Stimulated activated CD4-positive, alpha-beta T cell treated with anti-CD3 and anti-CD28 coated beads, Interleukin-12 subunit alpha, Interleukin-12 subunit beta, amount 100 ng/mL, for 4 hours (primary cell): Measurements from ENCODE around the gene KLHL6.
"Not testable (repeated sequence)": the region's sequence is repeated elsewhere in the genome, so short reads cannot be mapped to it uniquely, and the experiment has no call there.

ENCODE experiments used
- DNase-seq: peaks from one replicate; pipeline ENCODE4 v3.0.0-alpha.2; 2020

Gene KLHL6, protein sequence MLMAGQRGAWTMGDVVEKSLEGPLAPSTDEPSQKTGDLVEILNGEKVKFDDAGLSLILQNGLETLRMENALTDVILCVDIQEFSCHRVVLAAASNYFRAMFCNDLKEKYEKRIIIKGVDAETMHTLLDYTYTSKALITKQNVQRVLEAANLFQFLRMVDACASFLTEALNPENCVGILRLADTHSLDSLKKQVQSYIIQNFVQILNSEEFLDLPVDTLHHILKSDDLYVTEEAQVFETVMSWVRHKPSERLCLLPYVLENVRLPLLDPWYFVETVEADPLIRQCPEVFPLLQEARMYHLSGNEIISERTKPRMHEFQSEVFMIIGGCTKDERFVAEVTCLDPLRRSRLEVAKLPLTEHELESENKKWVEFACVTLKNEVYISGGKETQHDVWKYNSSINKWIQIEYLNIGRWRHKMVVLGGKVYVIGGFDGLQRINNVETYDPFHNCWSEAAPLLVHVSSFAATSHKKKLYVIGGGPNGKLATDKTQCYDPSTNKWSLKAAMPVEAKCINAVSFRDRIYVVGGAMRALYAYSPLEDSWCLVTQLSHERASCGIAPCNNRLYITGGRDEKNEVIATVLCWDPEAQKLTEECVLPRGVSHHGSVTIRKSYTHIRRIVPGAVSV

GRCh38 chr3:183555541-183556081 lies at the start of gene KLHL6:
Gene KLHL6, minus strand, starts transcription at chr3:183555706. Its CDS starts 53 bp downstream, at chr3:183555653.
- DNase-seq, result peak; percentile 61

DNA sequence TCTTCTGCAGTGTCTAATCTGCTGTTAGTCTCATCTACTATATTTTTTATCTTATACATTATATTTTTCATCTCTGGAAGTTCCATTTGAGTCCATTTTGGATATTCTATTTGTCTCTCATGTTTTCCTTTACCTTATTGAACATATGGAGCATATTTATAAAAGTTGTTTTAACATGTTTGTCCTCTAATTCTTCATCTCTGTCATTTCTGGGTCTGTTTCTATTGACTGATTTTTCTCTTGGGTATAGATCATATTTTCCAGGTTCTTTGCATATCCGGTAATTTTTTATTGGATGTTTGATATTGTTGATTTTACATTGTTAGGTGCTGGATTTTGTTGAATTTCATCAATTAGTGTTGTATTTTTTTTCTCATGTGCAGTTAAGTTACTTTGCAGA lies 42.5 kb upstream of the KLHL6 start:
- DNase-seq, result no peak

DNA sequence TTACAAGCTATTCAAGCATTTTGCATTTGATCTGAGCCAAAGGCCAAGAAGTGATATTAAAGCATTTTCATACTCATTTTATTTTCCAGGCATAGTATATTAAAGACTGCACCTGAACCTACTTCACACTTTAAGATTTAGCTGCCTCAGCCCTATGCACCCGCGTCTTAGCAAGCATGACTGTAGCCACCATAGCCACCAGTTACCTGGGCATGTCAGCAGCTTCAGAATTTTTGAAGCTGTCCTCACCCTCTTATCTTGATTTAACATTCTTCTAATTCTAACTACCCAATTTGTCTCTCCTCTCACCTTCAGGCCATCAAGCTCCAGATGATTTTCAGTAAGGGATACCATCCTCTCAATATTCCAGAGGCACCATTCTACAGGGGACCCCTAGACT lies 39.1 kb upstream of the KLHL6 start:
- no peak for DNase-seq

- no peak for DNase-seq
Observed at GRCh38 chr3:183592821-183593220, 37.3 kb upstream of the KLHL6 start.

DNA sequence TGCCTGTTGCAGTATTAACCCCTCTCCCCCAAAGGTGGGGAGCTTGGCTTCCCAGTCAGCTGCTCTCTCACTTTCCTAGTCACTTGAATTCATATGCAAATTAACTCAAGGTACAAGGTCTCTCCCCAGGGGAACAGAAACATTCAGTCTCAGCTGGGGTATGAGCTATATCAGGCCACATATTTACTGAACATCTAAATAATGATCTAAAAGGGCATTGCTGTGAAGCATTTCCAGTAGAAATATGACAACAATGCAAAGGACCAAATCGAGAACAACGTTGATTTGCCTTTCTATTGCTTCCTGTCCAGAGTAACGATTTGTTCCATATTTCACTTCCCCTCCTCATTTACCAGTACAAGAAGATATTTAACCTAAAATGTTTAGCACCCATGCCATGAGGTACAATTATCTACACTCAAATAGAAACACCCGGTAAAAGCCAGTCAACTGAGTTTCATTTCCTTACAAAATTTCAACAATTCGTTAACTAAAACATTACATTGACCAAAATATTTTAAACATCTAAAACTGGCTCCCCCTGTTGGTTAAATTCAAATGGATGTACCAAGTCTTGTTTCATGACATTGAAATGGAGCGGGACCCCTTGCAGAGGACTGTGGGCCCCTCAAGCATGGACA lies 36.5 kb upstream of the KLHL6 start:
- no peak for DNase-seq

- DNase-seq, result no peak
Observed at GRCh38 chr3:183590442-183590841, 34.9 kb upstream of the KLHL6 start.

DNA sequence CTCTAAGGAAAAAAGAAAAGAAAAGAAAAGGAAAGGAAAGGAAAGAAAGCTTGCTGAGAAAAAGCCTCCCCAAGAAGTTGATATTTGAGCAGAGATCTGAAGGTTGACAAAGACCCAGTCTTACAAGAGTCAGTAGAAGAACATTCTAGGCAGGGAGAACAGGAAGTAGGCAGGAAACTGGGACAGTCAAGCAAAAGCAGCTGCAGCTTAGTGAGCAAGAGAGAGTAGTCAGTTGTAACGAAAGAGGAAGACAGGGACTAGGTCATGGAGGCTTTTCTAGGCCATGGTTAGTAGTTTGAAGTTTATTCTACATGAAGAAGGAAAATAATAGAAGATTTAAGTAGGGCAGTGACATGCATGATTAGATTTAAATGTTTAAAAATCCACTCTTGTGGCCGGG lies 31.8 kb upstream of the KLHL6 start:
- no peak for DNase-seq

- no peak for DNase-seq
Observed at GRCh38 chr3:183586477-183586876, 31.0 kb upstream of the KLHL6 start.

DNA sequence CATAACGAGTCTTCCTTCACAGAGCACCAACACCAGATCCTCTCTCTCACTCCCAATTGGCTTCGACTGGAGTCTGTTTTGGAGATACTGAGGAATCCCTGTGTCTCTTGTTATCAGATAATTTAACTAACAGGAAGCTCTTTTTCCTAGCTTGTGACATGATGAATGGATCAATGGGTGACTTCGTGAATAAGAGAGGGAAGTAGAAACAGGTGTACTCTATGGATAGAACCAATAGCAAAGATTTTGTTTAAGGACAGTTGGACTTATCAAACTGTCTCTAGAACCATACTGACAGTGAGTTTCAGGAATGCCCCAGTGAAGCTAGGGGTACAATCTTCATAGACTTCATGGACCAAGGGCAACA lies 29.4 kb upstream of the KLHL6 start:
- no peak for DNase-seq

DNA sequence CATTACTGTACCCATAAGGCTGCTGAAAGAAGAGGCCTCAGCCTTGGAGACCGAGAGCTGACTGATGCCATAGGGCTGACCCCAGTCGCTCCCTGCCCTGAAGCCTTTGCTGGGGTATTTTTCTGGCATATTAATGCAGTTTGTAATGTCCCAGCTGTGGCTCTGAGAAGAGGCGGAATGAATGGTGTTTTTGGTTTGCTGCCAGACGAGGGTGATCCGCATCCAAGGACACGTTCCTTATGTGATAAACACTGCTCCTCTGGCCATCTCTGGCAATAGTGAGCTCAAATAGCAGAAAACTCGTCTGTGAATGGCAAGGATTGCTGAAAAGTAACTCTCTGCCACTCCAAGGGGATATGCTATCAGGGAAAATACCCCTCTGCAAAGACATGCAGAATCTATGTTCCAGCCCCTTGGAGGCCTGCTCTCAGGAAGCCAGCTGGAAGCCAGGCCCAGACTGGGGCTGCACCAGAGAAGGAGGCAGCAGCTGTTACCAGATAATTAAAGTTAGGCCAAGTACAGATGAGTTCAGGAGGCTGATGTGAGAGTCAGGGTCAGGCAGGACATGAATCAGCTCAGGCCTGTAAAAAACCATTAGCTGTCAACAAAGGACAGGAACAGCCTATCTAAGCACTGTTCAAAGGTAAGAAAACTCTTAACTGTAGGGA lies 28.9 kb upstream of the KLHL6 start:
- no peak for DNase-seq

GRCh38 chr3:183583331-183584245 lies 28.1 kb upstream of the KLHL6 start:
- no peak for DNase-seq

DNA sequence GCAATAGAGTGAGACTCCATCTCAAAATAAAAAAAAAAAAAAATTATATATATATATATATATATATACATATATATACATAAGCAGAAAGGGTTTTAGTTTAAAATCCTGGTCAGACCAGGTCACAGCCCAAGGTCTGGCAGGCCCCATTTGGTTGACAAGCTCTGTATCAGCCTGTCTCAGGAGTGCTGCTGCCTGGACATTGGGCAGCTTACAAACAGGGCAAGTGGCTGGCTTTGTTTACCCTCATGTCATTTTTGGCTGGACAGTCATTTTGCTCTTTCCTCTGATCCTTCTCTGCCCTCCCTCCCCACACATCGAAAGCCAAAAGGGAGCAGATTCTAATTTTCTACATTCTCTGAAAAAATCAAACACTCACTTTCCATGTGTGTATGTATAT lies 26.7 kb upstream of the KLHL6 start:
- no peak for DNase-seq

- no peak for DNase-seq
Observed at GRCh38 chr3:183581496-183582155, 26.1 kb upstream of the KLHL6 start.

- no peak for DNase-seq
Observed at GRCh38 chr3:183579967-183580900, 24.7 kb upstream of the KLHL6 start.

- no peak for DNase-seq
Observed at GRCh38 chr3:183578179-183578578, 22.7 kb upstream of the KLHL6 start.

DNA sequence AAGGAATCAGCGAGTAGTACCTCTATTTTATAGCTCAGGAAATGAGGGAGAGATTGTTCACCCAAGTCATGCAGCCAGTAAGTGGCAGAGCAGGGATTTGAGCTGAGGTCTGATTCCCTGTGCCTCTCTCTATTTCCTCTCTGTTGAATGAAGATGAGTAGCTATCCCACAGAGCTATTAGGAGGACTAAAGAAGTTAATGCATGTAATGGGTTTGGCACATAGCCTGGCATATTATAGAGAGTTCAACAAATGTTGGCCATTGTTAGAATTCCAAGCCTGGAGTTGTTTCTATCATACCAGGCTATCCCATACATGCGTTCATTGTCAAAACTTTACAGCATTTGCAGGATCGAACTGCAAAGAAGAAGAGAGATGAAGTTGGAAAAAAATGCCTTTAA lies 21.8 kb upstream of the KLHL6 start:
- DNase-seq, result no peak

DNA sequence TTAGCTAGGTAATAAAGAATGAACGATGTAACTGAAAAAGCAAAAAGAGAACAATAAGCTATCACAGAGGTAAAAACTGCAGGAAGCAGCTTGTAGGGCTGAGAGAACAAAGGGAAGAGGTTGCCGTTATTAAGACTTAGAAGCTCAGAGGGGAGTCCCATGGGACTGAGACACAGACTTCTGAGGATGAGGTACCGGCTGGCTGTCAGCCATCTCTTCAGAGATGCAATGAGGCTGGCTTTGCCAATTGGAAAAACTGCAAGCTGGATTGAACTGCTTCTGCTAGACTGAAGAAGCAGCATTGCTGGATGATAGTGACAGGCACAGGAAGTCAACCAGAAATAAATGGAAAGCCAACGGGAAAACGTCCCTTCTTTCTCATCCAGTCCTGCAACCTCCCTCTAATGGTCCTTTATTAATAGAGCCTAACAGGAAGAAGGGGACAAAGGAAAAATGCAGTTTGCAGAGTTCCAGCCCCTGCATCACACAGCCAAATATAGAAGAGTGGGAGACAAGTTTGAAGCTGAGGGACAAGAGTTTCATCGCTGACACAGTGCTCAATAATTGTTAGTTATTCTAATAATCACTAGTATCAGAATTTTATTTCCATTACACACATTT lies 21.1 kb upstream of the KLHL6 start:
- DNase-seq, result no peak

DNA sequence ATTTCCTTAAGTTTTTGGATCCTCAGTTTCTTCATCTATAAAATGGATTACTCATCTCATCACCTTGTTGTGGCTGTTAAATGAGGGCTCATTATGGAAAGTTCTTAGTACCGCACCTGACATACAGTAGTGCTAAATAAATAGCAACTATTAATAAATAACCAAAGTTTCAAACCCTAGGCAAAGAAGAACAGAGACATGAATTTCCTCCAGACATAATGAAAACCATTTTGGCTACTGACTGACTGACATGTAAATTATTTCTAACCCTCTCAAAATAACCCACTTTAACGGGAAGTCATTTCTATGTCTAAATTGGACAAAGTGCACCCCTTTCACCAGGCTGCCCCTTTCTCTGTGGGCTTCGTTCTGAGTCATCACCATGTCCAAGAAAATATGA lies 17.4 kb upstream of the KLHL6 start:
- no peak for DNase-seq

GRCh38 chr3:183570191-183570590 lies 14.7 kb upstream of the KLHL6 start:
- not testable (repeated sequence) for DNase-seq

DNA sequence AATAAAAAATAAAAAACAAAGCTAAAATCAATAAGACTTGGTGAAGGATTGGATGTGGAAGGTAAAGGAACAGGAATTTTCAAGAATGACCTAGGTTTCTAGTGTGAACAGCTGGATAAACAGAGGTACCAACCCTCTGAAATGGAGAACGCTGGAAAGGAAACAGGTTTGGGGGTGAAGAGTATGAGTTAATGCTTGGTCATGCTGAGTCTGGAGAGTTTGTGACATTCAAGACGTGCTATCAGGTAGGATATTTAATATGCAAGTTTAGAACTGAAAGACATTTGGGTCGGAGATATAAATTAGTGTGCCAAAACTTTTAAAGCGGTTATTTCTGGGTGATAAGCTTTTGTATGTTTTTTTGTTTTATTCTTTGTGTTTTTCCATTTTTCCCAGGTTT lies 11.4 kb upstream of the KLHL6 start:
- no peak for DNase-seq
